NCI-H526 (cell line): ENCODE results near the gene WDR20.

Experiments
- DNase-seq, 2 experiments: peaks; one replicate each; lab custom pipeline; 2025; lab: John Stamatoyannopoulos, UW

The WDR20 gene

DNA sequence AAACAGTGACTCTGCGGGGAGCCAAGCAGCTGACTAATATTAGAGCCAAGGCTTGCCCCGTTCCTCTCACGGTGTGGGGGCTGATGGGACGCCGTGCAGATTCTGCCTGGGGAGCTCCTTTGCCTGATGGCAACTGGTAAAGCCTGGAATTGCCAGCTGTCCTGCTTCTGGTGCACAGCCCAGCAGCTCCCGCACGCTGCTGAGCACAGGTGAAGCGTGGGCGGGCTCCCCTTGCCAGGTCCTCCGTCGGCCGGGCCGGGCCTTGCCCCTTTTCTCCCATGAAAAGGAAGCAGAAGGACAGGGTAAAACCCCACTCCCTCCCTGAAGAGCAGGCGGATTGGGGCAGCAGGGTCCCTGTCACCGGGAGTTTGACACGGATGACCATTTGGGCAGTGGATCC lies 79.0 kb downstream of the WDR20 start:
- DNase-seq = no peak

DNA sequence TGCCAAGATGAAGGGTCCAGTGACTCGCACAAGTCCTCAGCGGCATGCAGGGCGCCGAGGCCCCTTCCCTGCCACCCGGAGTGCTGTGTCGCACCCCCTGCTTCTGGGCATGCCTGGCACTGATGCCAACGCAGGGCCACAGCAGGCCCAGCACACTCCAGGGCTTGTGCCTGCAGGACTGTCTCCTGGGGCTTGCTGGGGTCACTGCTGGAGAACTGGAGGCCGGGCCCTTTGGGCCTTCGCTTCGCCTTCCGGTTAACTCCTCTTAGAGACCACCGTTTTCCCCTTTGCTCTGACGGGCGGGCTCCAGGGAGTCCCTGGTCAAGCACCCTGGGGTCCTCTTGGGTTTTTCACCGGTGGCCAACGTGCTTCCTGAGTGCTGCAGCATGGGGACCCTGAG lies 79.6 kb downstream of the WDR20 start:
- no peak for DNase-seq

GRCh38 chr14:102220031-102220430 lies 80.3 kb downstream of the WDR20 start:
- peak; percentile 17 to 78 for DNase-seq

DNA sequence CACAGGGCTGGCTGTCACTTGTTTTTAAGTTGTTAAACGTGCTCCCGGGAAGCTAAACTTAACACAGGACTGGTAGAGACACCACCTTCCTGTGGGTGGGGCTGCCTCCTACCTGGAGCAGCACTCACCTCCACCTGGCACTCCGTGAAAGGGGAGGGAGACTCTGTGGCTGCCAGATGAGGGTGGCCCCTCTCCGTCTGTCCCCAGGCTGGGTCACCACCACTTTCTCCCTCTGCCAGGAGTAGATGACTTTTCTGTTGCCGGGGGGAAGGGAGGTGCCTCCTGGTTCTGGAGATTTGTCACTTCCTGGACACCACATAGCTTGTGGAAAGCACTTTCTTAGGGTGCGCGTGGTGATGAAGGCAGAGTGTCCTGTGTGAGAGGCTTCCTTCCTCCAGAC lies 81.3 kb downstream of the WDR20 start:
- DNase-seq = no peak

DNA sequence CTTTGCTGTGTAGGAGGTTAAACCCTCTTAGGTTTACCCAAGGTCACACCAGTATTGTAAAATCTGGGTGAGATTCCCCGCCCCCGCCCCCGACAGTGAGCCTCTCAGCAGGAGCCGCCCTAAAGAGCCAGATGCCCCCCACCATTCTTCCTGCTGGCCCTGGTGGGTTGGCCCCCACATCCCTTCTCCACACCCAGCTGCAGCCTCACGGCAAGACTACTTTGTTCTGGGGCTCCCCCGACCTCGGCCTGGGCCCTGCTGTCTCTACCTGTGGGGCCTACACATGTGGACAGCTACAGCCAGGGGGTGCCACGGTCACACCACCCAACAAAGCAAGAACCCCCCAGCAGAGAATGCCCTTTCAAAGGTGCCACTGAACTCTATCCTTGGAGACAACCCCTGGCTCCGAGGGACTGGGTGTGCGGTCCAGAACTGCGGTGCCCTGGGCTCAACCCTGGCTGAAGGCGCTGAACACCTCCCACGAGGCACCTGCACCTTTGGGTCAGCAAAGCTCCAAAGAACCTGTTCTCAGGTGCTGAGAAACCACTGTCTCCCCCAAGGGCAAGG lies 82.4 kb downstream of the WDR20 start:
- no peak for DNase-seq

DNA sequence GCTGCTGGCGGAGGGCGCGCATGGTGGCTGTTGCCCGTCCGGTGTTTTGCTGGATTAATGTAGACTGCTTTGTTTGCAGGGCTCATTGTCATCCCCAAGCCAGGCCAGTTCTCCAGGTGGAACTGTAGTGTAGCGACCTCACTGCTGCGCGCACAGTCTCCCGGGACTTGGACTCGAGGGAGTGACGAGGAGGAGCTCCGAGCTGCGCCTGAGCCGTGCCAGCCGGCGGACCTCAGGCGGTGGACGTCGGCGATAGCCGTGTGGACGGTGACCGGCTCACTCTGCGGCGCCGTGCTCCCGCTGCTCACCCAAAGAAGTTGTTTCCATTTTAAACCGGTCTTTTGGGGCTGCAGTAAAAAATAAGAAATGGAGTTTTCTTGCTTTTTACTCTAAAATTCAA lies 83.1 kb downstream of the WDR20 start:
- no peak for DNase-seq

GRCh38 chr14:102223682-102224081 lies 84.0 kb downstream of the WDR20 start:
- DNase-seq = no peak

- no peak for DNase-seq
Observed at GRCh38 chr14:102225386-102225785, 85.7 kb downstream of the WDR20 start.

DNA sequence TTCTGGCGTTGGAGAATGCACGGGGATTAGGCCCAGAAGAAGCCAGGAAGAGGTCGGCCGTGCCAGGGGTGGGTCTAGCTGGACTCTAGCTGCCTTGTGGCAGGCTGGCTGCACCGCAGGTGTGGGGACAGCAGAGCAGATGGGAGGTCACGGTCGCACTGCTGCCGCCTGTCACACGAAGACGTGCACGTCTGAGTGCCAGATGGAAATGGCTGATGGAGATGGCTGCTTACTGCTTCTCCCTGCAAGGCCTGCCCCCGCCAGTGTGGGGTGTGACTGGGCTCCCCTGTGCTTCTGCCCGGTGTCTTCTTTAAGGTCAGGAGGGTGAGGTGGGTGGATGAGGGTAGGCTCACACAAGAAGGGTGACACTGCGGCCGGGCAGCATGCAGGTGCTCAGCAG lies 86.2 kb downstream of the WDR20 start:
- DNase-seq = no peak

DNA sequence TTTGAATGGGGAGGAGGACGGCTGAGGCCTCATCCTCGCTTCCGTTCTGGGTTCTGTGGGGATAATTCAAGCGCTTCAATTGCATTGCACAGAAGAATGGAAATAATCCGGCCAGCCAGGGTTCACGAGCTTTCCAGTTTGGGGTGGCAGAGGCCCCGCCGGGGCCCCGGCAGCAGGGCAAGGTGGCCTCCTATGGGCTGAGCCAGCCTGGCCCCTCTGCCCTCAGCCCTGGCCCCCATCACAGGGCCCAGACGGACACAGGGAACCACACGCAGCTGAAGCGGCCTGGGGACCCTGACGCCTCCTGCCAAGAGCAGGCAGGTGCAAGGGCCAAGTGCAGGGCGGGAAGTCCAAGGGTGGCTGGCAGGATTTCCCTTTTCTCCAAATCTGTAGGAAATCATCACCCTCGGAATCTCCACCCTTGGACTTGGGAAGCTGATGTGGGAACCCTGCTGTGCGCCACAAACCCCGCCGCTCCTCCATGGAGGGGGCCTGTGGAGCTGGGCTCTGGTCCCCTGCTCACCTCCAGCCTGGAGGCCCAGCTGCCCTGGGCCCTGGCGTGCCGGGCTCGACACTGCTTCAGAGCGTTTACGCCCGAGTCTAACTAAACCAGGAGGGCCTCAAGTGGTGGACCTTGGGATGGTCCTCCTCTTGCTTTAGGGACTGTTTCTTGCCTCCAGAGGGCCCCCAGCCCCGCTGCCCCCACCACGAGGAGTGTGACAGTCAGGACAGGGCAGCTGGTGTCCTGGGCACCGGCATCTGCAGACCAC lies 86.8 kb downstream of the WDR20 start:
- no peak for DNase-seq

DNA sequence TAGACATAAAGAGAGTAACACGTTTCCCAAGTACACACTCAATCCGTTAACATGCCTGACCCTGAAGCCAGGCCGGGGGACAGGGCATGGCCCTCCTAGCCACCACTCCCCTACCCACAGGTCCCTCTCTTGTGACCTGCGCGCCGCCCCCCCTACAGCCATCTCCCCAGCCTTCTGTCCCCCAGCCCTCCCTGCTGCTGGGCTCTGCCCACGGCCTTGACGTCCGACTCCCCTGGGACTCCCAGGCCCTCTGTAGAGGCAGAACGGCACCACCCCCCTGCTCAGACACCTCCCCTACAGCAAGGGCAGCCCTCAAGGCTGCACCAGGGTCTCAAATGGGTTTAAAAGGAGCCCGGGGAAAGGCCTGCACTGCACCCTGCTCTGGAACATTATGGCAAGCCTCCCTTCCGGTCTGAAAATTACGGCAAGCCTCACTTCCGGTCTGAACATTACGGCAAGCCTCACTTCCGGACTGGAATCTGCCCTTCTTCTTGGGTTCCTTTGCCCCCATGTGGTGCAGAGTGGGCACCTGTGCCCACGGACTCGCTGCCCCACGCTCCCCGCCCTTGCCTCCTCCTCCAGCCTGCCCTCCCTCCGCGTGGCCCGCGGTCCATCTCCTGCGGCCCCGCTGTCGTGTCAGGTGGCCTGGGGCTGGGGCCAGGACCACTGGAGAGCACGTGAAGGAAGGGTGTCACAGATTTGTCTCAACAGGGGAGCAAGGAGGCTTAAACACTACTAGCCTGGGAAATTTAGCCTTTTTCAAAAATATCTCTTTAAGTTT lies 87.7 kb downstream of the WDR20 start:
- DNase-seq = no peak

DNA sequence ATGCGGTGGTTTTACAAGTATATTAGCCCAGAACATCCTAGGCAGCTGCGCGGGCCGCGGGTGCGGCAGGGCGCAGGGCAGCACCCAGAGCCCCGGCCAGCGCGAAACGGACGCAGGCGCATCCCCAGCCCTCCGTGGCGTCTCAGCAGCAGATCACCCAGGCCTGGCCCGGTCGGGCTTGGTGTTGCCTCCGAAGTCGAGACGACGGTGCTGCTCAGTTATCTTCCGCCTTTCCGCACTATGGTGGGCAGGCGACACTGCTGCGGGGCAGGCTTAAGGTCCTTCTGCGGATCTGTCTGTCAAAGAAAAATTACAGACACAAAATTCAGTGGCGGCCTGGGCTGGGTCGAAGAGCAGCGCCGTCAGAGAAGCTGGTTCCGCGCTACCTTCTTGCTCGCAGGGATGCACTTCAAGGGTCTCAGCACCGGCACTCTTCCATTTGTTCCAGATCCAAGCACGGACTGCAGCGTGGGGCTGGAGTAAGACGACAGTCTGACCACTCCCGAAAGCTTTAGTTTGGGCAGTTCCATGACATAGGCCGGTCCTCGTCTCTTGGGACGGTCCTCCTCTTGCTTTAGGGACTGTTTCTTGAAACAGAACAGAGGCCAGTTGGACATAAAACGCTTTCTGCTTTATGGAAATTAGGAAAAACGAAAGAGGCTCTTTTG lies 89.5 kb downstream of the WDR20 start:
- no peak for DNase-seq

DNA sequence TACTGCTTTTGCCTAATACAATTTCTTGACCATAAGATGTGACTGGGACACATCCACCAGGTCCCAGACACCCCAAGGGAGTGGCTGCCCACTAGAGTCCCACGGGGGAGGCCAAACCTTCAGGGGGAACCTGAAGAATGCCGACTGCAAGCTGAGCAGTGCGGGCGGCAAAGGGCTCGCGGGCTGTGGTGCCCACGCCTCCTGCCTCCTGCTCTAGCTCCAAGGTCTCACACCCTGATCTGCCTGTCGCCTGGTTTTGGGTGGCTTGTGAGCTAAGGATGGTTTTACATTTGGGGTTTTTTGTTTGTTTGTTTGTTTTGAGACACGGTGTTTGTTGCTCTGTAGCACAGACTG lies 90.0 kb downstream of the WDR20 start:
- no peak for DNase-seq

- no peak for DNase-seq
Observed at GRCh38 chr14:102230481-102231210, 90.9 kb downstream of the WDR20 start.

GRCh38 chr14:102231476-102232347 lies 92.0 kb downstream of the WDR20 start:
- DNase-seq = no peak

- DNase-seq = no peak
Observed at GRCh38 chr14:102232348-102232625, 92.6 kb downstream of the WDR20 start.

DNA sequence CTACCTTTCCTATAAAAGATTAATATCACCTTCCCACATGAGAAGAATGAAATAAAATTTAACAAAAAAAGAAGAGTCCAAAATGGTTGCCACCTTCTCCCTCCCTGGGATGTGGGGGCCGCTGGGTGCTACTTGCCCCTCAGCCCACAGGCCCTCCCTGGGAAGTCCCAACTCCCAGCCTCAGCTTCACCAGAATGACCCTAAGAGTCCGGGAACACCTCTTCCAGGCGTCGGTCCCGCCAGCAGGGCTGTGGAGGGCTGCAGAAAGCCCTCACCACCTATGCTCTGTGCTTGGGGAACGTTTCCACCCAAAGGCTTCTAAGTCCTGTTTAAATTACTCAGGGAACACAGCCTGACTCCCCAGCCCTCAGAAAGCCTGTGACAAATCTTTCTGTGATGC lies 93.4 kb downstream of the WDR20 start:
- DNase-seq = no peak

DNA sequence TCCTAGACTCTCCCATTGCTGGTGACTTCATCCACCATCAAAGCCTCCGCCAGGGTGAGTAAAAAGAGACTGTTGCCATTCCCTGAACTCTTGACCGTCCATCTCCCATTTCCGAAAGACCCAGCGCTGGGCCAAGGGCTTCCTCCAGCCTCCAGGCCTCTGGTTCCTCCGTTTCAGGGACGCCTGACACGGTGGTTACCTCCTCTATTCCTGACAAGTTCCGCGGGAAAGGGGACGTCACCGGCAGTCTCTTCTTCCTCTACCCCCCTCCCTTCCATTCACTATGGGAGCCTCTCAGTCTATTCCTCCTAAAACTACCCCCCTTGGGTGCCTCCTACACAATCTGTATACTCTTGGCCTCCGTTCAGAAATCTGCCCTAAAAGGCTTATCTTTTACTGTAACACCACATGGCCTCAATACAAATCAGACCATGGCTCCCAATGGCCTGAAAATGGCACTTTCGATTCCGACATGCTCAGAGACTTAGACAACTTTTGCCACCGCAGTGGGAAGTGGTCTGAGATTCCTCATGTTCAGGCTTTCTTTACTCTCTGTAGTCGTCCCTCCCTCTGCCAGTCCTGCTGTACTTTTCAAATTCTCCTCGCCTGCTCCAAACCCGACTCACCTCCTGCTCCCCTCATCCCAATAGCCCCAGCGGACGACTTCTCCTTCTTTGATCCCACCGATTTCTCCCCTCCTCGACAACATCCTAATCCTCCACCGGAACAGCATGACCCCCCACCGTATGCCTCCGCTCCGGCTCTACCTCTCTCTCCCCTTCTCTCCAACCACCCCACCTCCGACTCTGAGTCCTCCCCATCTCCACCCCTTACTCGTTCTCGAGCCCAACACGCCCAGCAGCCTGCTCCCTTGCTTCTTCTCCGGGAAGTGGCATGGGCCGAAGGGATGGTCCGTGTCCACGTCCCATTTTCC lies 94.9 kb downstream of the WDR20 start:
- DNase-seq = peak in 1 of 2 experiments; percentile 48

DNA sequence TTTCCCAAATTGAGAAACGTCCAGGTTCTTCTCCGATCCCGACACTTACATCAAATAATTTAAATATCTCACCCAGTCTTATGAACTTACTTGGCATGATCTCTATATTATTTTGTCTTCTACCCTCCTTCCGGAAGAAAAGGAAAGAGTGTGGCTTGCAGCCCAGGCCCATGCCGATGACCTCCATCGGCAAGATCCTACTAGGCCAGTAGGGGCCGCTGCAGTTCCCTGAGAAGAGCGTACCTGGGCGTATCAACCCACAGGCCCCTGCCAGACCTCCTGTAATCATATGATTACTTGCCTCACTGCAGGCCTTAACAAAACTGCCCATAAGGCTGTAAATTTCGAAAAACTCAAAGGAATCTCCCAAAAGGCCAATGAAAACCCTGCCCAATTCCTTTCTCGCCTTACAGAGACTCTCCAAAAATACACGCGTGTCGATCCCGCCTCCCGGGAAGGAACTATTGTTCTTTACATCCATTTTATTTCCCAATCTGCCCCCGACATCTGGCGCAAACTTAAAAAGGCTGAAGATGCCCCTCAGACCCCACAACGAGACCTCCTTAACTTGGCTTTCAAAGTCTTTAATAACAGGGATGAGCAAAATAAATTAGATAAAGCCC lies 95.7 kb downstream of the WDR20 start:
- peak; percentile 72 to 92 for DNase-seq

GRCh38 chr14:102236026-102236425 lies 96.3 kb downstream of the WDR20 start:
- DNase-seq = no peak
